Chondrocyte (in vitro differentiated cells): ENCODE measurements around the gene APMAP. TPM values are rescaled to one million over a fixed set of nuclear protein-coding genes. Genes with fewer than 3 reads are reported as not detected.

Experiments used
- DNase-seq: peaks from one replicate; pipeline ENCODE4 v3.0.0; 2021; ENCODE audit warnings: mixed read lengths, low spot score
- H3K27ac Mint-ChIP-seq: one replicate; pipeline ENCODE4 v1.8.0; 2021; ENCODE audit warnings: mild to moderate bottlenecking, moderate library complexity, mixed read lengths; ENCODE audit not compliant: unreplicated experiment
- H3K27me3 Mint-ChIP-seq: 2 replicates; pipeline ENCODE4 v1.8.0; 2021; ENCODE audit warnings: low read depth, mixed read lengths
- H3K36me3 Mint-ChIP-seq: 2 replicates; pipeline ENCODE4 v1.8.0; 2021; ENCODE audit warnings: low read depth, mixed read lengths
- H3K4me1 Mint-ChIP-seq: 2 replicates; pipeline ENCODE4 v1.8.0; 2021; ENCODE audit warnings: low read depth, mild to moderate bottlenecking, mixed read lengths
- H3K4me3 Mint-ChIP-seq: one replicate; pipeline ENCODE4 v1.8.0; 2021; ENCODE audit warnings: mild to moderate bottlenecking, moderate library complexity, mixed read lengths; ENCODE audit not compliant: unreplicated experiment
- H3K9me3 Mint-ChIP-seq: 2 replicates; pipeline ENCODE4 v1.8.0; 2021; ENCODE audit warnings: low read depth, mixed read lengths
- CTCF ChIP-seq: fragments of 200-600 bp; sonication (generic); IDR thresholded peaks from 2 replicates; pipeline ENCODE4 v1.5.0; 2021; ENCODE audit warnings: antibody characterized with exemption, mild to moderate bottlenecking, moderate library complexity
- total RNA-seq: library from RNA; stranded (reverse); gene quantifications from 3 replicates; pipeline ENCODE4 v1.2.1, GENCODE V29; 2021

The APMAP gene
- total RNA-seq, 1 donor from 2014 or later, result 82.2 TPM

DNA sequence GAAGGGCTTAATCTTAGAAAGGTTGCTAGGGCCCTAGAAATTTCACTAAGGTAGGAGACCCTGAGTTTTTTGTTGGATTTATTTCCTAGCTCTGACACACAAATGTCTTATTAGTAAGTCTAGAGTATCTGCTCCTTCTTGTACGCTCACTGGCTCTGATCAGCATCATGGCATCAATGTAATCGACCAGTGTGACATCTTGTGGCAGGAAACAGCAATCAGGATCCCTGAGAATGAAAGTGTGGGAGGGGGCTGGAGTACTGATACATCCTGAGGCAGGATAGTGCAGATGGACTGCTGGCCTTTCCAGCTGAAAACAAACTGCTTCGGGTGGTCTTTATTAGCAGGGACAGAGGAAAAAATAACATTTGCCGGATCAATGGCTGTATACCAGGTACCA is 53.5 kb downstream of the APMAP start:
- Mint-ChIP-seq H3K36me3 (peaks cover 1% of the 10 kb centered on the region), H3K27me3 (peaks cover 1% of the 10 kb centered on the region), H3K9me3 (peaks cover 17% of the 10 kb centered on the region), H3K27ac (no peak overlapping the region), H3K4me1 (no peaks in the 10 kb centered on the region), H3K4me3 (no peak overlapping the region)
- no peak for TF ChIP-seq CTCF
- DNase-seq, result no peak

GRCh38 chr20:24938498-24938897 is 54.1 kb downstream of the APMAP start:
- DNase-seq, result no peak
- Mint-ChIP-seq H3K4me3 (no peak overlapping the region), H3K4me1 (no peaks in the 10 kb centered on the region), H3K36me3 (peaks cover 1% of the 10 kb centered on the region), H3K9me3 (peaks cover 17% of the 10 kb centered on the region), H3K27me3 (no peaks in the 10 kb centered on the region), H3K27ac (no peak overlapping the region)
- TF ChIP-seq CTCF, result no peak

- H3K9me3 Mint-ChIP-seq, result peaks cover 17% of the 10 kb centered on the region
- no peak for DNase-seq
- H3K36me3 Mint-ChIP-seq, result peaks cover 1% of the 10 kb centered on the region
- no peaks in the 10 kb centered on the region for H3K4me1 Mint-ChIP-seq
- no peaks in the 10 kb centered on the region for H3K27me3 Mint-ChIP-seq
- no peak overlapping the region for H3K4me3 Mint-ChIP-seq
- TF ChIP-seq CTCF, result no peak
- no peak overlapping the region for H3K27ac Mint-ChIP-seq
Observed at GRCh38 chr20:24937579-24937978, 55.0 kb downstream of the APMAP start.

DNA sequence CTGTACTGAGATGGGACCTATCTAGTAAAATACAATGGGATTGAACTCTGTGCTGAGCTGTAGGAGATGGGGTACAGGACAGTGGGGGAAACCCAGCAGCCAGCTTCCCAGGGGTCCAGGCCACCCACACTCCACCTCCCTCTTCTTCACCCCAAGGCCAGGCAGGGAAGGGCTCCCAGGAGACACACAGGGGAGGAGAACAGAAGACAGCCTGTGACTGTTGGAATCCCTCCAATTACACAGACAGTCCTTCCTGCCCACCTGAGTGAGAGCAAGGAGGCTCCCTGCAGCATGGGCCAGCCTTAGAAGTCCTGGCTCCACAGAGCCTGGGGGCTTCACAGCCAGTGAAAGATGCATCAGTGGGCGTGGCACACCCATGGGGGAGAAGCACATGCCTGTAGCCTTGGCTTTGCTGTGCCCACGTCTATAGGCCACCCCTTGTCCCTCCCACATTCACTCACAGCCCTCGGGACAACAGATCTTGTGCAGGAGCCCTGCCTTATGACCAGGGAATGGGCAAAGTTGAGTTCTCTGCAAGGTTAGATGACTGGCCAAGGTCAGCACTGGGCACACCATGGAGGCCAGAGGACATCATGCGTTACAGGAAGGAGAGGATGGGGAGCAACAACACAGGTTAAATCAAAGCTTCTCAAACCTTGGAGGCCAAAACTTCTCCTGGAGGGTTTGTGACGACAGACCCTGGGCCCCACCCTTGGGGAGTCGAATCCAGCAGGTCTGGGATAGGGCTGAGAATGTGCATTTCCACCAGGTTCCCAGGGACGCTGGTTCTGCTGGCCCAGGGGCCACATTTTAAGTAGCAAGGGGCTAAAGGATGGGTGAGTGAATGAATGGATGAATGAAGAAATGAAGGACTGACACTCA is 55.8 kb downstream of the APMAP start:
- DNase-seq, result no peak
- H3K27me3 Mint-ChIP-seq, result no peaks in the 10 kb centered on the region
- no peak overlapping the region for H3K27ac Mint-ChIP-seq
- peaks cover 15% of the 10 kb centered on the region for H3K9me3 Mint-ChIP-seq
- no peak for TF ChIP-seq CTCF
- H3K36me3 Mint-ChIP-seq, result no peaks in the 10 kb centered on the region
- peaks cover 8% of the 10 kb centered on the region for H3K4me1 Mint-ChIP-seq
- H3K4me3 Mint-ChIP-seq, result no peak overlapping the region

- no peak for TF ChIP-seq CTCF
- Mint-ChIP-seq H3K27ac (no peak overlapping the region), H3K4me1 (peaks cover 15% of the 10 kb centered on the region), H3K4me3 (no peak overlapping the region), H3K36me3 (no peaks in the 10 kb centered on the region), H3K9me3 (peaks cover 12% of the 10 kb centered on the region), H3K27me3 (no peaks in the 10 kb centered on the region)
- DNase-seq, result no peak
Observed at GRCh38 chr20:24935766-24936525, 56.6 kb downstream of the APMAP start.
